H1 (cell line): ENCODE measurements around the gene KCNE3. TPM values are rescaled to one million over a fixed set of nuclear protein-coding genes. Genes with fewer than 3 reads are reported as not detected.

Experiments used
- ATF2 ChIP-seq: IDR thresholded peaks from 2 replicates; pipeline ENCODE4 v1.6.1; 2012; ENCODE audit warnings: low read length, inconsistent platforms
- FOSL1 ChIP-seq: IDR thresholded peaks from 2 replicates; pipeline ENCODE4 v1.6.1; 2011; ENCODE audit warnings: mild to moderate bottlenecking, low read depth, low read length, moderate library complexity; ENCODE audit not compliant: insufficient read depth
- polyA plus RNA-seq, 7 experiments: library from polyadenylated mRNA; depleted of rRNA in 3 of 7; stranded (reverse) in 5 of 7; unstranded in 2 of 7; fragments of >200 nt in 5 of 7; fragments of 200-250 nt in 2 of 7; gene quantifications; 1 replicate in 5 of 7; 2 replicates in 1 of 7; 4 replicates in 1 of 7; pipeline versions ENCODE4 v1.2.1 to v1.2.3, GENCODE V29; 2011 to 2013; ENCODE audit warnings: missing spikeins in 2 of 7, mixed read lengths in 2 of 7
- total RNA-seq: library from RNA; stranded (reverse); fragmentation: NEBNext Ultra II Directional; extraction: Animal tissue kit (Norgen Biotek cat#: 25700); gene quantifications from 2 replicates; pipeline ENCODE4 v1.2.1, GENCODE V29; 2021

KCNE3 gene
- total and polyA plus RNA-seq, 2 of the 8 experiments (the other 6 are each of a cell fraction or from before 2014, with no cell fraction given) = 1.9 to 3.5 TPM

- TF ChIP-seq FOSL1 (no peak), ATF2 (no peak)
These were observed 24.7 kb downstream of the KCNE3 start (continued) for GRCh38 chr11:74442636-74443035.
